ENCODE results near the gene MAP3K5.

Gene MAP3K5

GRCh38 chr6:136749359-136749997 is 42.8 kb downstream of the MAP3K5 start:
- no peak for DNase-seq

- DNase-seq, result no peak
Measured at GRCh38 chr6:136747507-136747906, 44.8 kb downstream of the MAP3K5 start.

DNA sequence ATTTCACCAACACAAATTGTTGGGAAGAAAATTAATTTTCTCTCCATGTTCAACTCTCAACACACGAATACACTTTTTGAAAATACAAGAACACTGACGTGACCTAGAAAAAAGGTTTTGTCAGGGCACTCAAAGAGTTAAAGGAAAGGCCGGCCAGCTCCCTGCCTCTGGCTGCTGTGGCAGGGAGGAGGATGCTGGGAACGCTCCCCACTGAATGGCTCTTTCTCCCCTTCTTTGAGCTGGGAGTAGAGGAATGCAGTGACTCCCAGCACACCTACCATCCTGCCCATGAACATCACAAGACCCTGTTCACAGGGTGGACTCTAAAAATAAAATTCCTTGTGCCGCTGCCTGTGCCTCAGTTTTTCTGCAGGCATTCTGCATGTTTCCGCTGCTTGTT is 47.0 kb downstream of the MAP3K5 start:
- no peak for DNase-seq

DNA sequence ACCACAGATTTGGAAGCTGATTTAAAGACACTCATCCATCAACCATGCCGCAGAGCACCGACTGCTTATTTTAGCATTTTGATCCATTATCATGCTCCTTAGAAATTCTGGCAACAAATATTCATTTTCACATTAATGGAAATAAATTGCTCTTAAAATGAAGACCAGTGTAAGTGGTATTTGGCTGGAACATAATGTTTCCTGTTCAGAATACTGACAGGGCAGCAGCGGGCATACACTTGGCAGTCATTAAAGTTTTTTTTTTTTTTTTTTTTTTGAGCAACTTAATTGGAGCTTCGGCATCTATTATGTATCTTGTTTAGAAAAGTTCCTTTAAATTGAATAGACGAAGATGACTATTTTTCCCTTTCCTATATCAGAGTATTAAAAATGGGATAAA is 47.4 kb downstream of the MAP3K5 start:
- no peak for DNase-seq

DNA sequence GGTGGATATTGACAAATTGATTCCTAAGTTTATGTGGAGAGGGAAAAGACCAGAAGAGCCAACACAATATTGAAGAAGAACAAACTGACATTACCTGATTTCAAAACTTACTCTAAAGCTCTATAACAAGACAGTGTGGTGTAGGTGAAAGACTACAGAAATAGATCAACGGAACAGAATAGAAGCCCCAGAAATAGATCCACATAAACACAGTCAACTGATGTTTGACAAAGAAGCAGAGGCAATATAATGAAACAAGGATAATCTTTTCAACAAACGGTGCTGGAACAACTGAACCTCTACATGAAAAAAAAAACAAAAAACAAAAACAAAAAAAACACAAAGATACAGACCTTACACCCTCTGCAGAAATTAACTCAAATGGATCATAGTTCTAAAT is 50.2 kb downstream of the MAP3K5 start:
- no peak for DNase-seq

DNA sequence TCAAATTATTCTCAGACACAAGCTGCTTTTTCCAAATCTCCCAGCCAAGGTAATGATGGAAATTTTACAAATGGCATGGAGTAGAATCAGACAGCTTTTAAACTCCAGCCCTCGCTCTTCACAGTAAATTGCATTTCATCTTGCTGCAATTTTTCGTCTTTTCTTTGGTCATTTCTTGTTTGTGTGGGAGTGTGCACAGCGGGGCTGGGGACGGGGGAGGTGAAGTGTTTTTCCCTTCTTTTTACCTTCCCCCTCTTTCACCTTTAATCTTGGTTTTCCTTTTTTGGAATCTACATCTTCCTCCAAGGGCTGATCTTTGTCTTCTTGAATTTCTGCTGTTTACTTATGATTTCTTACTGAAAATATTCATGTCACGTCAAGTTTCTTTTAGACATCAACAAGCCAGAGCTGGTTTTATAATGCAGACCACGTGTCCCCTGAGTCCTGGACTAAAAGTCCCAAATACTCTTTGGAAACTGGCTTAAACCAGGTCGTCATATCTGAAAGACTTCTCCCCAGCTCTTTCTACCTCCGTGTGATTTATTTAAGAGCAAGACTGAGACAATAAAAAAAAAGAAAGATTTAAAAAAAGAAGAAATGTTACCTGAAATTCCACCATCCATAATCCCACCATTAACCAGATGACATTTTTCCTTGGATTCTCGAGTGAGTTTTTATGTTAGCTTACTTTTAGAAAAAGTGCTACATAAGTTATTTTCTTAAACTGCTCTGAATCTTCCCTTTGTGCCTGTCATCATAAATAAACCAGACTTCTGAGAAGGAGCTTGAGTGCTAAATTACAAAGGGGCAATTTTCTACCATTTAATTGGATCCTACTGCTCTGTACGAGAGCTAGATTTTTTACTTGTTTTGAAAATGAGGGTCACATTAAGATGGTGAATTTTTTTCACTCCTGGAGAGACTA is 52.0 kb downstream of the MAP3K5 start:
- no peak for DNase-seq

DNA sequence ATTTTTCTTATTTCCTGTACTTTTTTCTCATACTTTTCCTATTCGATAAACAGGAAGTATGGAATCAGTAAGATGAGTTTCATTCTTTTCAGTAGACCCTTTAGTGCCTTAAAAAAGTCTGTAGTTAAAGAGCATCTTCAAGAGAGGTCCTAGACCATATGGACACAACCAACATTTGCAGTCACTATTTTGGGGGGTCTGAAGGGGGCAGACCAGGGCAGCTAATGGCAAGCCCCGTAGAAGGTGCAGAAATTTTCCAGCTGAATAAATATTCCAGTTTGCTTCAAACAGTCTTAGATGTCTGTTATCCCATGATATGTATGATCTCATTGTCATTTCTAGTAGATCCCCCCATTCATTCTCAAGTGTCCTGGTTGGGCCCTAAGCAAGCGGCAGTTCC is 52.8 kb downstream of the MAP3K5 start:
- DNase-seq, result no peak

- no peak for DNase-seq
Measured at GRCh38 chr6:136739071-136739470, 53.2 kb downstream of the MAP3K5 start.

DNA sequence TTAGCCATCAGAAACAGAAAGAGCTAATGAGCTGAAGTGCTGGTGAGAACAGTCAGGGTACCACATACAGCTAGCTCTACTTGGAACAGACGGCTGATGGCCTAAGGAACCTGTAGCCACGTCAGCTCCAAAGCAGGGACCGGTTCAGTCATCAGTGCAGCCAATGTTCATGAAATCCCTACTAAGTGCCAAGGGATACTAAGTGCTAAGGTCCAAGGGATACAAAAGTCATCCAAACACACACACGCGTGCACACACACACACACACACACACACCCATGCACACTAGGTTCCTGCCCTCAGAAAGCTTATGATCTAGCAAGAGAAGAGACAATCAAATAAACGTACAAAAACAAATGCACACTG is 53.6 kb downstream of the MAP3K5 start:
- no peak for DNase-seq

GRCh38 chr6:136737871-136738691 is 54.2 kb downstream of the MAP3K5 start:
- DNase-seq, result no peak

- DNase-seq, result no peak
Measured at GRCh38 chr6:136737374-136737844, 54.9 kb downstream of the MAP3K5 start.

GRCh38 chr6:136736281-136736960 is 55.9 kb downstream of the MAP3K5 start:
- no peak for DNase-seq

DNA sequence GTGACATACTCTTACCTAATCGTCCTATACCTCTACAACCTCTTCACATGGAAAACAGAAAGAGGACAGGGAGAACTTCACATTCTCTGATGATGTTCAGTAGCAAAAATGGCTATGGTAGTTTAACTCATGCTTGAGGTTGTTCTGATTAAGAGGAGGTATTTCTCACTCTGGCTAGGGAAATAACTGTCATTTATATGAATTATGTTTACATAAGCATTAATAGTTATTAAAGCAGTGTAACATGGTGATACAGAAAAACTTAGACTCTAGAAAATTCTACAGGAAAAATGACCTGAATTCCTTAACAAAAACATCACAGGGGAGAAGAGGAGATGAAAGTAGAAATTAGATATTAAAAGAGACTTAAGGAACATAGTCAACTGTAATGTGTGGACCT is 57.3 kb downstream of the MAP3K5 start:
- no peak for DNase-seq

GRCh38 chr6:136732889-136733288 is 59.4 kb downstream of the MAP3K5 start:
- no peak for DNase-seq

DNA sequence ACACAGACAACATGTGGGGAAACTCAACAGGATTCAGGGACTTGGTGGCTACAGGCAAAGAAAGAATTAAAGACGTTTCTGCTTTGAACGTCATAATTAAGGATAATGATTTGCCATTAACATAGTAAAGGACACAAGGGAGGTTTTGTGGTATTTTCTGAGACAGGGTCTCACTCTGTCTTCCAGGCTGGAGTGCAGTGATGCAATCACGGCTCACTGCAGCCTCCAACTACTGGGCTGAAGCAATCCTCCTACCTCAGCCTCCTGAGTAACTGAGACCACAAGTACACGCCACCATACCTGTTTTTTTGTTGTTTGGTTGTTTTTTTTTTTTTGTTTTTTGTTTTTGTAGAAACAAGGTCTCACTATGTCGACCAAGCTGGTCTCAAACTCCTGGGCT is 62.4 kb downstream of the MAP3K5 start:
- DNase-seq, result no peak

GRCh38 chr6:136728976-136729515 is 63.2 kb downstream of the MAP3K5 start:
- no peak for DNase-seq

DNA sequence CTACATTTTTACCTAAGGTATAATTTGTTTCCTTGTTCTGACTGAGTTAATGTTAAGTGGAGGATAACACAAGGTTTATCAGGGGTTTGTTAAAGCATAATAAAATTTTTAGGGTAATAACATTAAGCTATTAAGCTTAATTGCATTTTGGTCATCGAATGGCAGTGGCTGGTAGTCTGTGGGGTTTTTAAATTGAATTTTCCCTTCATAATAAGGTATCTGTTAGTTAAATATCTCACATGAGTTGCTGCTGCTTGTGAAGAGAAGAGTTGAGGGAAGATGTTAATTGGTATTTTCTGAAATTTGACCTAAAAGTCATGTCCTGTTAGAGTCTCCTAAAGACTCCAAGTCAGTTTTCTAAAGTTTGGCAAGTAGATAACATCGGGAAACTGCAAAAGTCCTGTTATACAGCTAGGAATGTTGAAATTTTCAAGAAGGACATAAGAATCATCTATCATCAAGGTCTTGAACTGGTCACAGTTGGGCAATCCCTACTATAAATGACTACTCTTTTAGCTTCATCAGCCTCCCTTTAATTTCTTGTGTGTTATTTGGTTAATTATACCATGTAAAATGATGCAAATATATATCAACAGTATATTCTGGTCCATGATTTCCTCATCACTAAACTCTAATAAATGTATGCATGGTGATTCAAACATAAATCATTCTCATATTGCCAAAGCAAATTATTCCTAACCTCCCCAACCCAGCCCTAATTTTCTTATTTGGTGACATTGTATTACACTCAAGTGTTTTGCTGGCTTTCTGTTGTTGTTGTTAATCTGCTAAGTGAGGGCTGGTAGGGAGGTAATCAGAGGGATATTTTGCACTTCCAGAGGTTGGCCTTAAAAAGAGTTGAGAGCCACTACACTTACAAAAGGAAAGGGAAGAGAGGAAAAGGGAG is 64.0 kb downstream of the MAP3K5 start:
- no peak for DNase-seq

DNA sequence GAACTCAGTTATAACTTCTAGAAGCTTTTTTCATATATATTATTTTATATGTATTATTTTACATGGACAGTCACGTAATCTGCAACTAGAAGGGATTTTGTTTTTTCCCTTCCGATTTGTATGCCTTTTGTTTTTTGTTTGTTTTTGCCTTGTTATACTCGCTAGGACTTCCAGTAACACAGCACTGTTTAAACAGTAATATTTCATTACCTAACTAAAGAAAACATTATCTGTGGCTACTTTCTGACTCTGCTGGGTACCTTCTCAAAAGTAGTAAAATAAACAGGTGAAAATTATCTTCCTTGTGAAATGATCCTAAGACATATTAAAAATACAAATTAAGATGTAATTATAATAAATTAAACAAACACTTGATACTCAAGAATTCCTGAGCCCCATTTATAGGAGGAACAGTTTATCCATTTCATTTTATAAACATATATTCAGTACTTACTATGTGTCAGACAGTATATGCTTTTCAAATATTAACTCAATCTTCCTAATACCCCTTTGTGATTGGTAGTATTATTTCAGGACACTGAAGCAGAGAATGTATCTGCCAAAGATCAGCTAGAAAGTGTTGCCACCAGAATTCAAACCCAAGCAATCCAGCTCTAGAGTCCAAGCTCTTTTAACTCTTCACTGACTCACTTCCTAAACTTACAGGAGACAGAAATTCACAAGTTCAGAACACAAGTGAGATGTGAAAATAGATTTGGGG is 65.3 kb downstream of the MAP3K5 start:
- no peak for DNase-seq

DNA sequence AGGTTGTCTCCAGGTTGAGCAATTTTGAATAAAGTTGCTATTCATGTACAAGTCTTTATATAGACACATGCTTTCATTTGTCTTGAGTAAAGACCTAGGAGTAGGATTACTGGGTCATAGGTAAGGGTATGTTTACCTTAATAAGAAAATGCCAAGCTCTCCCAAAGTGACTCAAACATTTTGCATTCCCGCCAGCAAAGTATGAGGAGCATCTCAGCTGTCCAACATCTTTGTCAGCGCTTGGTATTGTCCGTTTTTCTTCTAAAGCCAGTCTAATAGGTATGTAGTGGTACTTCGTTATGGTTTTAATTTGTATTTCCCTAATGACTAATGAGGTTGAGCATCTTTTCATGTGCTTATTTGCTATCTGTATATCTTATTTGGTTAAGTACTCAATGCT is 67.2 kb downstream of the MAP3K5 start:
- no peak for DNase-seq

GRCh38 chr6:136723780-136724179 is 68.5 kb downstream of the MAP3K5 start:
- DNase-seq, result peak; percentile 42

GRCh38 chr6:136721467-136721866 is 70.8 kb downstream of the MAP3K5 start:
- no peak for DNase-seq
